ENCODE data around the gene CLSTN3. TPM values are rescaled to one million over a fixed set of nuclear protein-coding genes. Genes with fewer than 3 reads are reported as not detected.

CLSTN3 gene
- total and polyA plus RNA-seq, 2 of the 13 experiments (the other 11 are each of a cell fraction or from before 2014, with no cell fraction given): 26.2 to 94.1 TPM

DNA sequence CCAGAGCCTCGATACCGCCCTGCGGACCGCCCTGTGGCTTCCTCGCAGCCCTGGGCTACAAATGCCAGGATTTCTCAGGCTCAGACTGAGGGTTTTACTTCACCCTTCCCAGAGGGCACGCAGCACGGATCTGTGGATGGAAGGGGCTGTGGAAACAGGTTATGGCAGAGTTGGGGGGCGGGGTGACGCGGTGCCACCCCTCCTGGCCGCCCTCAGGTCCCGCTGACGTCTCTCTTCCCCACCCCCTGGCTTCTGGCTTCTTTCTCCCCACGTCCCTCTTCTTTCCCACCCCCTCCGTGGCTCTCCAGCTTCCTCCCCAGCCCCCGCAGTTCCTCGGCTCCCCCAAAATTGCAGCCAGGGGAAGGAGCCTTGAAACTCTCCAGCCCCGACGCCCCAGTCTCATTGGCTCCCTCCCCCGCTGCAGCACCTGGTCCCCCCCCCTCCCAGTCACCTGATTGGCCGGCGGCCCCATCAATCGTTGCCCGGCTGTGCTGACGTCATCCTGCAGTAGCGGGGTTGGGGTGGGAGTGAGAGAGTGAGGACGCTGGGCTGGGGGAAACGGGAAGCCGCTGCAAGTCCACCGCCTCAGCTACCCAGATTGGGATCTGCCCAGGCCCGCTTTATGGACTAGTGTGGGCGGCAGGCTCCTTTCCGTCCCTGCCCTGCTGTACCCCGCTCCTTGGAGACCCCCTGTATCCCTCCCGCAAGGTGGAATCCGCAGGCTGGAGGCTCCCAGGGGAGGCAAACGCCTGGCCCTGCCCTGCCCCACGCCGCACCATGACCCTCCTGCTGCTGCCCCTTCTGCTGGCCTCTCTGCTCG lies at the start of gene CLSTN3 (continued):
- TF ChIP-seq, protein P1, sequence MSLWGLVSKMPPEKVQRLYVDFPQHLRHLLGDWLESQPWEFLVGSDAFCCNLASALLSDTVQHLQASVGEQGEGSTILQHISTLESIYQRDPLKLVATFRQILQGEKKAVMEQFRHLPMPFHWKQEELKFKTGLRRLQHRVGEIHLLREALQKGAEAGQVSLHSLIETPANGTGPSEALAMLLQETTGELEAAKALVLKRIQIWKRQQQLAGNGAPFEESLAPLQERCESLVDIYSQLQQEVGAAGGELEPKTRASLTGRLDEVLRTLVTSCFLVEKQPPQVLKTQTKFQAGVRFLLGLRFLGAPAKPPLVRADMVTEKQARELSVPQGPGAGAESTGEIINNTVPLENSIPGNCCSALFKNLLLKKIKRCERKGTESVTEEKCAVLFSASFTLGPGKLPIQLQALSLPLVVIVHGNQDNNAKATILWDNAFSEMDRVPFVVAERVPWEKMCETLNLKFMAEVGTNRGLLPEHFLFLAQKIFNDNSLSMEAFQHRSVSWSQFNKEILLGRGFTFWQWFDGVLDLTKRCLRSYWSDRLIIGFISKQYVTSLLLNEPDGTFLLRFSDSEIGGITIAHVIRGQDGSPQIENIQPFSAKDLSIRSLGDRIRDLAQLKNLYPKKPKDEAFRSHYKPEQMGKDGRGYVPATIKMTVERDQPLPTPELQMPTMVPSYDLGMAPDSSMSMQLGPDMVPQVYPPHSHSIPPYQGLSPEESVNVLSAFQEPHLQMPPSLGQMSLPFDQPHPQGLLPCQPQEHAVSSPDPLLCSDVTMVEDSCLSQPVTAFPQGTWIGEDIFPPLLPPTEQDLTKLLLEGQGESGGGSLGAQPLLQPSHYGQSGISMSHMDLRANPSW (CRISPR knock-in tag; IDR thresholded peaks at IDR 0.05; ENCODE audit: borderline replicate concordance): no peak
- TF ChIP-seq THYN1 (CRISPR knock-in tag; IDR thresholded peaks at IDR 0.05; ENCODE audit: borderline replicate concordance, low read depth) (no peak), BHLHE40 (IDR thresholded peaks at IDR 0.05; ENCODE audit: low read length) (no peak), ZNF180 (CRISPR knock-in tag; IDR thresholded peaks at IDR 0.05; ENCODE audit: borderline replicate concordance, low read depth) (no peak), NFIB (CRISPR knock-in tag; IDR thresholded peaks at IDR 0.05; ENCODE audit: borderline replicate concordance) (no peak), CEBPG (CRISPR knock-in tag; IDR thresholded peaks at IDR 0.05) (no peak), CAMTA2 (CRISPR knock-in tag; IDR thresholded peaks at IDR 0.05; ENCODE audit: borderline replicate concordance) (no peak), SPEN (CRISPR knock-in tag; IDR thresholded peaks at IDR 0.05; ENCODE audit: low read depth) (no peak), NBN (conservative IDR thresholded peaks at IDR 0.05) (no peak), ZNF367 (CRISPR knock-in tag; IDR thresholded peaks at IDR 0.05; ENCODE audit: borderline replicate concordance) (no peak), TCF12 (IDR thresholded peaks at IDR 0.05) (no peak), TCF12 (CRISPR knock-in tag; IDR thresholded peaks at IDR 0.05) (no peak), ZNF790 (CRISPR knock-in tag; IDR thresholded peaks at IDR 0.05; ENCODE audit: borderline replicate concordance) (no peak), HIVEP1 (CRISPR knock-in tag; IDR thresholded peaks at IDR 0.05) (no peak), SAP130 (CRISPR knock-in tag; IDR thresholded peaks at IDR 0.05; ENCODE audit: low read depth) (peak; percentile 60), ZSCAN31 (CRISPR knock-in tag; IDR thresholded peaks at IDR 0.05; ENCODE audit: low read depth) (peak; percentile 49; the same call in 1 of the 2 replicates), MBD4 (IDR thresholded peaks at IDR 0.05; ENCODE audit: borderline replicate concordance, low read length) (no peak), EP300 (IDR thresholded peaks at IDR 0.05; ENCODE audit: low read depth in 2 of 2, low read length in 2 of 2) (no peak), EP300 (CRISPR knock-in tag; IDR thresholded peaks at IDR 0.05; ENCODE audit: borderline replicate concordance) (no peak)
- TF ChIP-seq, protein P2, sequence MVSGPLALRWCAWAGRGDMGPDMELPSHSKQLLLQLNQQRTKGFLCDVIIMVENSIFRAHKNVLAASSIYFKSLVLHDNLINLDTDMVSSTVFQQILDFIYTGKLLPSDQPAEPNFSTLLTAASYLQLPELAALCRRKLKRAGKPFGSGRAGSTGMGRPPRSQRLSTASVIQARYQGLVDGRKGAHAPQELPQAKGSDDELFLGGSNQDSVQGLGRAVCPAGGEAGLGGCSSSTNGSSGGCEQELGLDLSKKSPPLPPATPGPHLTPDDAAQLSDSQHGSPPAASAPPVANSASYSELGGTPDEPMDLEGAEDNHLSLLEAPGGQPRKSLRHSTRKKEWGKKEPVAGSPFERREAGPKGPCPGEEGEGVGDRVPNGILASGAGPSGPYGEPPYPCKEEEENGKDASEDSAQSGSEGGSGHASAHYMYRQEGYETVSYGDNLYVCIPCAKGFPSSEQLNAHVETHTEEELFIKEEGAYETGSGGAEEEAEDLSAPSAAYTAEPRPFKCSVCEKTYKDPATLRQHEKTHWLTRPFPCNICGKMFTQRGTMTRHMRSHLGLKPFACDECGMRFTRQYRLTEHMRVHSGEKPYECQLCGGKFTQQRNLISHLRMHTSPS (CRISPR knock-in tag; IDR thresholded peaks at IDR 0.05; ENCODE audit: low read depth): no peak
- TF ChIP-seq, protein P3, sequence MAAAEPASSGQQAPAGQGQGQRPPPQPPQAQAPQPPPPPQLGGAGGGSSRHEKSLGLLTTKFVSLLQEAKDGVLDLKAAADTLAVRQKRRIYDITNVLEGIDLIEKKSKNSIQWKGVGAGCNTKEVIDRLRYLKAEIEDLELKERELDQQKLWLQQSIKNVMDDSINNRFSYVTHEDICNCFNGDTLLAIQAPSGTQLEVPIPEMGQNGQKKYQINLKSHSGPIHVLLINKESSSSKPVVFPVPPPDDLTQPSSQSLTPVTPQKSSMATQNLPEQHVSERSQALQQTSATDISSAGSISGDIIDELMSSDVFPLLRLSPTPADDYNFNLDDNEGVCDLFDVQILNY (CRISPR knock-in tag; conservative IDR thresholded peaks at IDR 0.05): no peak
- TF ChIP-seq, protein P4, sequence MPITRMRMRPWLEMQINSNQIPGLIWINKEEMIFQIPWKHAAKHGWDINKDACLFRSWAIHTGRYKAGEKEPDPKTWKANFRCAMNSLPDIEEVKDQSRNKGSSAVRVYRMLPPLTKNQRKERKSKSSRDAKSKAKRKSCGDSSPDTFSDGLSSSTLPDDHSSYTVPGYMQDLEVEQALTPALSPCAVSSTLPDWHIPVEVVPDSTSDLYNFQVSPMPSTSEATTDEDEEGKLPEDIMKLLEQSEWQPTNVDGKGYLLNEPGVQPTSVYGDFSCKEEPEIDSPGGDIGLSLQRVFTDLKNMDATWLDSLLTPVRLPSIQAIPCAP (CRISPR knock-in tag; IDR thresholded peaks at IDR 0.05; ENCODE audit: low read depth): no peak

Measured in HepG2 (cell line).